WTC11 (cell line): Measurements from ENCODE around the gene UBE2M. TPM values are rescaled to one million over a fixed set of nuclear protein-coding genes. Genes with fewer than 3 reads are reported as not detected.

Source experiments
- CREB1 ChIP-seq: sonication (generic); formaldehyde crosslinking; IDR thresholded peaks from 2 replicates; pipeline ENCODE4 v1.8.0; 2023; ENCODE audit warnings: mild to moderate bottlenecking, missing genetic modification reagents
- FOXJ3 ChIP-seq: sonication (generic); formaldehyde crosslinking; IDR thresholded peaks from 2 replicates; pipeline ENCODE4 v1.9.0; 2021; ENCODE audit warnings: missing genetic modification reagents, mild to moderate bottlenecking, borderline replicate concordance
- JAZF1 ChIP-seq: fragments of 250-450 bp; sonication (Bioruptor Pico); IDR thresholded peaks from 2 replicates; pipeline ENCODE4 v1.9.0; 2021; ENCODE audit warnings: moderate library complexity, mild to moderate bottlenecking, inconsistent platforms
- MXD4 ChIP-seq: fragments of 250-450 bp; sonication (Bioruptor Pico); IDR thresholded peaks from 2 replicates; pipeline ENCODE4 v1.8.0; 2021; ENCODE audit warnings: mild to moderate bottlenecking, moderate library complexity, borderline replicate concordance
- NFYB ChIP-seq: sonication (generic); formaldehyde crosslinking; conservative IDR thresholded peaks from 2 replicates; pipeline ENCODE4 v1.8.0; 2022; ENCODE audit warnings: low read depth, missing genetic modification reagents
- NR1H2 ChIP-seq: sonication (generic); formaldehyde crosslinking; IDR thresholded peaks from 2 replicates; pipeline ENCODE4 v1.9.0; 2021; ENCODE audit warnings: mild to moderate bottlenecking, moderate library complexity, missing genetic modification reagents
- NR2C2 ChIP-seq: sonication (generic); formaldehyde crosslinking; IDR thresholded peaks from 2 replicates; pipeline ENCODE4 v1.8.0; 2022; ENCODE audit warnings: mild to moderate bottlenecking, missing genetic modification reagents
- NR3C1 ChIP-seq: sonication (generic); formaldehyde crosslinking; conservative IDR thresholded peaks from 2 replicates; pipeline ENCODE4 v1.8.1; 2023; ENCODE audit warnings: low read depth, mild to moderate bottlenecking, missing genetic modification reagents
- PRRX2 ChIP-seq: fragments of 250-450 bp; sonication (Bioruptor Pico); IDR thresholded peaks from 2 replicates; pipeline ENCODE4 v1.8.0; 2021; ENCODE audit warnings: mild to moderate bottlenecking
- RELA ChIP-seq: sonication (generic); formaldehyde crosslinking; IDR thresholded peaks from 2 replicates; pipeline ENCODE4 v1.8.1; 2022; ENCODE audit warnings: missing genetic modification reagents, mild to moderate bottlenecking, borderline replicate concordance
- TEAD1 ChIP-seq: sonication (generic); formaldehyde crosslinking; IDR thresholded peaks from 2 replicates; pipeline ENCODE4 v1.8.0; 2022; ENCODE audit warnings: mild to moderate bottlenecking, missing genetic modification reagents
- TEAD4 ChIP-seq: sonication (generic); formaldehyde crosslinking; IDR thresholded peaks from 2 replicates; pipeline ENCODE4 v1.8.0; 2022; ENCODE audit warnings: mild to moderate bottlenecking, missing genetic modification reagents
- ZNF219 ChIP-seq: sonication (generic); formaldehyde crosslinking; IDR thresholded peaks from 2 replicates; pipeline ENCODE4 v1.8.0; 2023; ENCODE audit warnings: missing genetic modification reagents, mild to moderate bottlenecking, borderline replicate concordance
- ZNF232 ChIP-seq: sonication (generic); formaldehyde crosslinking; IDR thresholded peaks from 2 replicates; pipeline ENCODE4 v1.8.0; 2022; ENCODE audit warnings: mild to moderate bottlenecking, missing genetic modification reagents
- ZNF263 ChIP-seq: sonication (generic); formaldehyde crosslinking; IDR thresholded peaks from 2 replicates; pipeline ENCODE4 v1.8.1; 2022; ENCODE audit warnings: low read depth, mild to moderate bottlenecking, moderate library complexity, missing genetic modification reagents
- ZNF416 ChIP-seq: fragments of 250-450 bp; sonication (Bioruptor Pico); IDR thresholded peaks from 2 replicates; pipeline ENCODE4 v1.9.0; 2021; ENCODE audit warnings: mild to moderate bottlenecking, inconsistent platforms
- total RNA-seq: library from RNA; stranded (reverse); gene quantifications from 3 replicates; pipeline ENCODE4 v1.2.3, GENCODE V29; 2021
- TF ChIP-seq, protein P1 (sequence below): sonication (generic); formaldehyde crosslinking; IDR thresholded peaks from 2 replicates; pipeline ENCODE4 v1.8.1; 2022; ENCODE audit warnings: missing genetic modification reagents, borderline replicate concordance
- TF ChIP-seq, protein P2 (sequence below): fragments of 250-450 bp; sonication (Bioruptor Pico); IDR thresholded peaks from 2 replicates; pipeline ENCODE4 v1.8.0; 2021; ENCODE audit warnings: mild to moderate bottlenecking
- TF ChIP-seq, protein P3 (sequence below): fragments of 250-450 bp; sonication (Bioruptor Pico); IDR thresholded peaks from 2 replicates; pipeline ENCODE4 v1.9.0; 2021; ENCODE audit warnings: moderate library complexity, mild to moderate bottlenecking, inconsistent platforms, borderline replicate concordance
- TF ChIP-seq, protein P4 (sequence below): sonication (generic); formaldehyde crosslinking; IDR thresholded peaks from 2 replicates; pipeline ENCODE4 v1.8.1; 2022; ENCODE audit warnings: mild to moderate bottlenecking, moderate library complexity, missing genetic modification reagents
- TF ChIP-seq, protein P5 (sequence below): sonication (generic); formaldehyde crosslinking; conservative IDR thresholded peaks from 2 replicates; pipeline ENCODE4 v1.8.1; 2023; ENCODE audit warnings: mild to moderate bottlenecking, low read depth, missing genetic modification reagents, moderate library complexity
- TF ChIP-seq, protein P6 (sequence below): fragments of 250-450 bp; sonication (Bioruptor Pico); conservative IDR thresholded peaks from 2 replicates; pipeline ENCODE4 v1.9.0; 2021; ENCODE audit warnings: mild to moderate bottlenecking
- TF ChIP-seq, protein P7 (sequence below): sonication (generic); formaldehyde crosslinking; IDR thresholded peaks from 2 replicates; pipeline ENCODE4 v1.8.1; 2022; ENCODE audit warnings: low read depth, mild to moderate bottlenecking, moderate library complexity, missing genetic modification reagents, borderline replicate concordance
- TF ChIP-seq, protein P8 (sequence below): fragments of 250-450 bp; sonication (Bioruptor Pico); IDR thresholded peaks from 2 replicates; pipeline ENCODE4 v2.1.2; 2022; ENCODE audit warnings: mild to moderate bottlenecking, moderate library complexity

UBE2M gene
- total RNA-seq, 1 experiment from 2014 or later = 105 TPM

DNA sequence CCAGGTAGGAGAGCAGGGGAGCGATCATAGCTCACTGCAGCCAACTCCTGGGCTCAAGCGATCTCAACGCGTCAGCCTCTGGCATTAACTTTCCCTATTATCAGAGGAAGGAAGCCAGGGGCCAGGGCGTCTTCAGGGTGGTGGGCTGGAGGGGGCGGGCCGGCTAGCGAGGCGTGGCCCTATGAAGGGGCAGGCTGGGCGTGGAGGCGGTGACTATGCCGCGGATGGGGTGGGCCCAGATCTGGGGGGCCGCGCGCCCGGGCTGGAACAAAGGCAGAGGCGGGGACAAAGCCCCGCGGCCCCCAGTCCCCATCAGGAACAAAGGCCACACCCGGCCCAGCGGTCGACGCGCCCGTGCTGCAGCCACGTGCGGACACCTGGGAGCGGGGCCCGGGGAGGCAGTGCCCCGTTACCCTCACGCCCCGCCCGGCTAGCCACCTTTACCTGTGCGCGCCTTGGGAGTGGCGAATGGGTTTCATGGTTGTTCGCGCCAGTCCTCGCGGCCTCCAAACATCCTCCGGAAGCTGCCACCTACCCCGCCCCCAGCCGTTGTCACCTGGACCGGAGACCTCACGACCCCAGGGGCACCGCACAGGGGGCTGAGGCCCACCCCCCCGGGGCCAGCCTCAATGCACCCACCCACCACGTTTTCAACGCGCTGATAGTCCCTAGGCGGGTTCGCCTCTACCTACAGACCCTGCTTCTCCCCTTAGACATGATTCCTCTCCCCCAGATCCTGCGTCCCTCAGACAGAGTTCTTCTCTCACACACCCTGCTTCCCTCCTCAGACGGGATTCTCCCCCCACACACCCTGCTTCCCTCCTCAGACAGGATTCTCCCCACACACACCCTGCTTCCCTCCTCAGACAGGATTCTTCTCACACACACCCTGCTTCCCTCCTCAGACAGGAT lies 19.9 kb downstream of the UBE2M start (continued):
- TF ChIP-seq, protein P1, sequence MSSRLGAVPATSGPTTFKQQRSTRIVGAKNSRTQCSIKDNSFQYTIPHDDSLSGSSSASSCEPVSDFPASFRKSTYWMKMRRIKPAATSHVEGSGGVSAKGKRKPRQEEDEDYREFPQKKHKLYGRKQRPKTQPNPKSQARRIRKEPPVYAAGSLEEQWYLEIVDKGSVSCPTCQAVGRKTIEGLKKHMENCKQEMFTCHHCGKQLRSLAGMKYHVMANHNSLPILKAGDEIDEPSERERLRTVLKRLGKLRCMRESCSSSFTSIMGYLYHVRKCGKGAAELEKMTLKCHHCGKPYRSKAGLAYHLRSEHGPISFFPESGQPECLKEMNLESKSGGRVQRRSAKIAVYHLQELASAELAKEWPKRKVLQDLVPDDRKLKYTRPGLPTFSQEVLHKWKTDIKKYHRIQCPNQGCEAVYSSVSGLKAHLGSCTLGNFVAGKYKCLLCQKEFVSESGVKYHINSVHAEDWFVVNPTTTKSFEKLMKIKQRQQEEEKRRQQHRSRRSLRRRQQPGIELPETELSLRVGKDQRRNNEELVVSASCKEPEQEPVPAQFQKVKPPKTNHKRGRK = no peak
- TF ChIP-seq JAZF1 (no peak), NR1H2 (CRISPR knock-in tag) (no peak), ZNF219 (no peak), PRRX2 (CRISPR knock-in tag) (no peak), FOXJ3 (no peak), TEAD1 (CRISPR knock-in tag) (no peak), CREB1 (CRISPR knock-in tag) (0 out of 2 replicates have a peak, but pooled peaks have one; percentile 35), ZNF232 (peak; percentile 89; the same call in 1 of the 2 replicates), NR2C2 (CRISPR knock-in tag) (peak; percentile 66; the same call in 1 of the 2 replicates), NFYB (CRISPR knock-in tag) (0 out of 2 replicates have a peak, but pooled peaks have one; percentile 27), ZNF263 (CRISPR knock-in tag) (no peak), MXD4 (CRISPR knock-in tag) (no peak), ZNF416 (CRISPR knock-in tag) (0 out of 2 replicates have a peak, but pooled peaks have one; percentile 40), RELA (CRISPR knock-in tag) (no peak), NR3C1 (CRISPR knock-in tag) (peak; percentile 81; the same call in 1 of the 2 replicates), TEAD4 (CRISPR knock-in tag) (peak; percentile 73; the same call in 1 of the 2 replicates)
- TF ChIP-seq, protein P2, sequence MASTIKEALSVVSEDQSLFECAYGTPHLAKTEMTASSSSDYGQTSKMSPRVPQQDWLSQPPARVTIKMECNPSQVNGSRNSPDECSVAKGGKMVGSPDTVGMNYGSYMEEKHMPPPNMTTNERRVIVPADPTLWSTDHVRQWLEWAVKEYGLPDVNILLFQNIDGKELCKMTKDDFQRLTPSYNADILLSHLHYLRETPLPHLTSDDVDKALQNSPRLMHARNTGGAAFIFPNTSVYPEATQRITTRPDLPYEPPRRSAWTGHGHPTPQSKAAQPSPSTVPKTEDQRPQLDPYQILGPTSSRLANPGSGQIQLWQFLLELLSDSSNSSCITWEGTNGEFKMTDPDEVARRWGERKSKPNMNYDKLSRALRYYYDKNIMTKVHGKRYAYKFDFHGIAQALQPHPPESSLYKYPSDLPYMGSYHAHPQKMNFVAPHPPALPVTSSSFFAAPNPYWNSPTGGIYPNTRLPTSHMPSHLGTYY (CRISPR knock-in tag) = no peak
- TF ChIP-seq, protein P3, sequence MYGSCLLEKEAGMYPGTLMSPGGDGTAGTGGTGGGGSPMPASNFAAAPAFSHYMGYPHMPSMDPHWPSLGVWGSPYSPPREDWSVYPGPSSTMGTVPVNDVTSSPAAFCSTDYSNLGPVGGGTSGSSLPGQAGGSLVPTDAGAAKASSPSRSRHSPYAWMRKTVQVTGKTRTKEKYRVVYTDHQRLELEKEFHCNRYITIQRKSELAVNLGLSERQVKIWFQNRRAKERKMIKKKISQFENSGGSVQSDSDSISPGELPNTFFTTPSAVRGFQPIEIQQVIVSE (CRISPR knock-in tag) = no peak
- TF ChIP-seq, protein P4, sequence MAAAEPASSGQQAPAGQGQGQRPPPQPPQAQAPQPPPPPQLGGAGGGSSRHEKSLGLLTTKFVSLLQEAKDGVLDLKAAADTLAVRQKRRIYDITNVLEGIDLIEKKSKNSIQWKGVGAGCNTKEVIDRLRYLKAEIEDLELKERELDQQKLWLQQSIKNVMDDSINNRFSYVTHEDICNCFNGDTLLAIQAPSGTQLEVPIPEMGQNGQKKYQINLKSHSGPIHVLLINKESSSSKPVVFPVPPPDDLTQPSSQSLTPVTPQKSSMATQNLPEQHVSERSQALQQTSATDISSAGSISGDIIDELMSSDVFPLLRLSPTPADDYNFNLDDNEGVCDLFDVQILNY (CRISPR knock-in tag) = peak; percentile 85
- TF ChIP-seq, protein P5, sequence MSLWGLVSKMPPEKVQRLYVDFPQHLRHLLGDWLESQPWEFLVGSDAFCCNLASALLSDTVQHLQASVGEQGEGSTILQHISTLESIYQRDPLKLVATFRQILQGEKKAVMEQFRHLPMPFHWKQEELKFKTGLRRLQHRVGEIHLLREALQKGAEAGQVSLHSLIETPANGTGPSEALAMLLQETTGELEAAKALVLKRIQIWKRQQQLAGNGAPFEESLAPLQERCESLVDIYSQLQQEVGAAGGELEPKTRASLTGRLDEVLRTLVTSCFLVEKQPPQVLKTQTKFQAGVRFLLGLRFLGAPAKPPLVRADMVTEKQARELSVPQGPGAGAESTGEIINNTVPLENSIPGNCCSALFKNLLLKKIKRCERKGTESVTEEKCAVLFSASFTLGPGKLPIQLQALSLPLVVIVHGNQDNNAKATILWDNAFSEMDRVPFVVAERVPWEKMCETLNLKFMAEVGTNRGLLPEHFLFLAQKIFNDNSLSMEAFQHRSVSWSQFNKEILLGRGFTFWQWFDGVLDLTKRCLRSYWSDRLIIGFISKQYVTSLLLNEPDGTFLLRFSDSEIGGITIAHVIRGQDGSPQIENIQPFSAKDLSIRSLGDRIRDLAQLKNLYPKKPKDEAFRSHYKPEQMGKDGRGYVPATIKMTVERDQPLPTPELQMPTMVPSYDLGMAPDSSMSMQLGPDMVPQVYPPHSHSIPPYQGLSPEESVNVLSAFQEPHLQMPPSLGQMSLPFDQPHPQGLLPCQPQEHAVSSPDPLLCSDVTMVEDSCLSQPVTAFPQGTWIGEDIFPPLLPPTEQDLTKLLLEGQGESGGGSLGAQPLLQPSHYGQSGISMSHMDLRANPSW (CRISPR knock-in tag) = no peak
- TF ChIP-seq, protein P6, sequence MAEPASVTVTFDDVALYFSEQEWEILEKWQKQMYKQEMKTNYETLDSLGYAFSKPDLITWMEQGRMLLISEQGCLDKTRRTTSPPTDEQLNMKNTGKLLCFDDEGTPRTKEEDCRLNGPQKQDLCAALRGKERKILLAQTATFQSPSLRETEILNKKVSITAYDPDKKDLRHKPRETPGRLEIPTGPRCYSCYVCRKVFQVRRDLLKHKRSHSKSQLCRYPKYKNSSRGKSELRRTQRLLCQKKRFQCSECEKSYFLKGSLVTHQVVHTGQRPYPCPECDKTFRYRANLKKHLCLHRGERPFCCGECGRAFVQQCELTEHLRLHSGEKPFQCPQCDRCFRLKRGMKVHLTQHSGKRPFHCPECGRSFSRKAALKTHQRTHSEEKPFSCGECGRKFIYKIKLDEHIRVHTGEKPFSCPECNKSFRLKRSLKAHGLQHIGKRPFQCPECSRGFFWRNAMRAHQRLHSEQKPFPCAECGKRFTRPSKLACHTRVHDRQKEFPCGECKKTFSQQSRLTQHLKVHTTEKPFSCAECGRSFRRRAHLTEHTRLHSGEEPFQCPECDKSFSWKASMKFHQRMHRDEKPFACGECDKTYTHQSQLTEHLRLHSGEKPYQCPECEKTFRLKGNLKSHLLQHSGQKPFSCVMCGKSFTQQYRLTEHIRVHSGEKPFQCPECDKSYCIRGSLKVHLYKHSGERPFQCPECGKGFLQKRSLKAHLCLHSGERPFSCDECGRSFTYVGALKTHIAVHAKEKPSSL = no peak
- TF ChIP-seq, protein P7, sequence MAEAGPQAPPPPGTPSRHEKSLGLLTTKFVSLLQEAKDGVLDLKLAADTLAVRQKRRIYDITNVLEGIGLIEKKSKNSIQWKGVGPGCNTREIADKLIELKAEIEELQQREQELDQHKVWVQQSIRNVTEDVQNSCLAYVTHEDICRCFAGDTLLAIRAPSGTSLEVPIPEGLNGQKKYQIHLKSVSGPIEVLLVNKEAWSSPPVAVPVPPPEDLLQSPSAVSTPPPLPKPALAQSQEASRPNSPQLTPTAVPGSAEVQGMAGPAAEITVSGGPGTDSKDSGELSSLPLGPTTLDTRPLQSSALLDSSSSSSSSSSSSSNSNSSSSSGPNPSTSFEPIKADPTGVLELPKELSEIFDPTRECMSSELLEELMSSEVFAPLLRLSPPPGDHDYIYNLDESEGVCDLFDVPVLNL (CRISPR knock-in tag) = no peak
- TF ChIP-seq, protein P8, sequence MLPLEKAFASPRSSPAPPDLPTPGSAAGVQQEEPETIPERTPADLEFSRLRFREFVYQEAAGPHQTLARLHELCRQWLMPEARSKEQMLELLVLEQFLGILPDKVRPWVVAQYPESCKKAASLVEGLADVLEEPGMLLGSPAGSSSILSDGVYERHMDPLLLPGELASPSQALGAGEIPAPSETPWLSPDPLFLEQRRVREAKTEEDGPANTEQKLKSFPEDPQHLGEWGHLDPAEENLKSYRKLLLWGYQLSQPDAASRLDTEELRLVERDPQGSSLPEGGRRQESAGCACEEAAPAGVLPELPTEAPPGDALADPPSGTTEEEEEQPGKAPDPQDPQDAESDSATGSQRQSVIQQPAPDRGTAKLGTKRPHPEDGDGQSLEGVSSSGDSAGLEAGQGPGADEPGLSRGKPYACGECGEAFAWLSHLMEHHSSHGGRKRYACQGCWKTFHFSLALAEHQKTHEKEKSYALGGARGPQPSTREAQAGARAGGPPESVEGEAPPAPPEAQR (CRISPR knock-in tag) = no peak
